ENCODE data around the gene C12orf54. TPM values are rescaled to one million over a fixed set of nuclear protein-coding genes. Genes with fewer than 3 reads are reported as not detected.

Gene C12orf54
- total RNA-seq, 1 experiment from 2014 or later: not detected

DNA sequence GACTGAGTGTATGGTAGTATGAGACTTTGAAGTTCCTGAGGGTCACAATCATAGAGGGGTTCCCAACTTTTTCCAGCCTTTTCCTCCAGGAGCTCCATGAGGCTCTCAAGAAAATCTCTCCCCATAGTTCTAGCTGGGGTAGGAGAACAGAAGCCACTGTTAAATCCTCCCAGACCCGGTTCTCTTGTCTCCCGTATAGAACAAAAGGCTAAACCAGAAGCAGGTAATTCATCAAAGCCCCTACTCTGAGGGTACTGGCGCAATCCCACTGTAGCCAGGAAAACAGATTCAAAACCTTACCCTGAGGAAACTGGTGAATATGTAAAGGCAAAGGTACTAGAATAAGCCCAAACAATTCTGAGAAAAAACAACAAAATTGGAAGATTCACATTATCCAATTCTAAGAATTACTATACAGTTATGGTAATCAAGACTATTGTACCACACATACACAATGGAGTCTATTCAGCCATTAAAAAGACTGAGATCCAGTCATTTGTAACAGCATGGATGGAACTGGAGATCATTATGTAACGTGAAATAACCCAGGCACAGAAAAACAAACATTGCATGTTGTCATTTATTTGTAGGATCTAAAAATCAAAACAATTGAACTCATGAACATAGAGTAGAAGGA lies 63.7 kb downstream of the C12orf54 start:
- Histone ChIP-seq H2BK12ac (ENCODE audit: insufficient read length, low read depth, low read length) (no peak overlapping the region), H3K4ac (ENCODE audit: low read depth, low read length) (no peak overlapping the region), H3K4me2 (ENCODE audit: insufficient read depth, insufficient read length, low read length) (no peak overlapping the region), H3K9me3 (ENCODE audit: control insufficient read depth, low read depth, low read length) (no peaks in the 10 kb centered on the region), H3K79me1 (ENCODE audit: insufficient read depth, low read depth, low read length, poor library complexity, severe bottlenecking) (no peaks in the 10 kb centered on the region), H3K23ac (ENCODE audit: insufficient read length, low read depth, low read length) (no peak overlapping the region), H3K27me3 (ENCODE audit: insufficient read depth, low read length) (no peaks in the 10 kb centered on the region), H4K8ac (replicated peaks; ENCODE audit: insufficient read length, low read depth, low read length) (no peak overlapping the region), H3K56ac (ENCODE audit: insufficient read length, low read depth, low read length) (no peak overlapping the region), H2AK5ac (ENCODE audit: insufficient read length, low read length) (no peak overlapping the region), H4K5ac (ENCODE audit: insufficient read length, low read depth, low read length) (no peak overlapping the region), H3T11ph (ENCODE audit: low read length) (no peak overlapping the region), H3K18ac (ENCODE audit: insufficient read length, low read depth, low read length) (no peak overlapping the region), H4K20me1 (ENCODE audit: control insufficient read depth, insufficient read depth, insufficient read length) (no peaks in the 10 kb centered on the region), H3K9ac (ENCODE audit: extremely low read depth, insufficient read length, low read length) (no peak overlapping the region), H4K91ac (ENCODE audit: insufficient read length, low read depth, low read length) (no peak overlapping the region), H2AFZ (ENCODE audit: low read length) (no peak overlapping the region), H3K23me2 (ENCODE audit: insufficient read length, low read depth, low read length, poor library complexity, severe bottlenecking) (no peaks in the 10 kb centered on the region), H3K79me2 (ENCODE audit: insufficient read depth, low read length) (no peaks in the 10 kb centered on the region), H2BK5ac (ENCODE audit: insufficient read length, low read length) (no peak overlapping the region), H3K27ac (ENCODE audit: insufficient read length, low read depth, low read length) (no peak overlapping the region), H2BK15ac (ENCODE audit: low read depth, low read length) (no peak overlapping the region), H3K14ac (ENCODE audit: insufficient read depth, low read length) (no peak overlapping the region), H3K4me1 (ENCODE audit: insufficient read depth, low read length) (no peaks in the 10 kb centered on the region), H2BK120ac (ENCODE audit: low read depth, low read length, poor library complexity, severe bottlenecking) (no peak overlapping the region), H2BK20ac (ENCODE audit: low read depth, low read length, poor library complexity, severe bottlenecking) (no peak overlapping the region)
- Mint-ChIP-seq H3K36me3 (ENCODE audit: insufficient read depth in 1 of 3, low read depth in 3 of 3) (no peaks in the 10 kb centered on the region; a peak in 1 of 7 replicates), H3K27me3 (ENCODE audit: low read depth) (peaks cover 9% of the 10 kb centered on the region), H3K4me1 (no peaks in the 10 kb centered on the region), H3K9me3 (peaks cover 13 to 50% of the 10 kb centered on the region in 2 experiments), H3K27ac (no peak overlapping the region), H3K4me3 (no peak overlapping the region)
- no CpG with 5 or more reads among the region's 4 CpGs for WGBS (ENCODE audit: extremely low coverage, insufficient read length, low lambda C conversion rate)
- no peak for TF ChIP-seq CTCF (conservative IDR thresholded peaks at IDR 0.05)
- DNase-seq: no peak

Other genes starting within 250 kb of the C12orf54 start
- gene ZNF641, start 131.6 kb upstream of the C12orf54 start, total RNA-seq (2021): 8.1 and 8.5 TPM in 2 replicates
- not detected in 2 replicates for gene ANP32D, start 9.9 kb upstream of the C12orf54 start, total RNA-seq (2021)
- not detected in 2 replicates for gene OR8S1, start 43.1 kb downstream of the C12orf54 start, total RNA-seq (2021)
- not detected in 2 replicates for gene LALBA, start 87.5 kb downstream of the C12orf54 start, total RNA-seq (2021)
- 51.3 and 56.6 TPM in 2 replicates for gene KANSL2, start 199.7 kb downstream of the C12orf54 start, total RNA-seq (2021)
- gene CCNT1, start 234.2 kb downstream of the C12orf54 start, total RNA-seq (2021): 49.4 and 53.1 TPM in 2 replicates